WTC11 (cell line): ENCODE measurements around the gene RYR1.

Experiments
- CBFB ChIP-seq: sonication (generic); formaldehyde crosslinking; IDR thresholded peaks from 2 replicates; pipeline ENCODE4 v1.8.1; 2022; ENCODE audit warnings: mild to moderate bottlenecking, low read depth, missing genetic modification reagents
- FOXJ3 ChIP-seq: sonication (generic); formaldehyde crosslinking; IDR thresholded peaks from 2 replicates; pipeline ENCODE4 v1.9.0; 2021; ENCODE audit warnings: missing genetic modification reagents, mild to moderate bottlenecking, borderline replicate concordance
- SMAD3 ChIP-seq: sonication (generic); formaldehyde crosslinking; IDR thresholded peaks from 2 replicates; pipeline ENCODE4 v1.8.0; 2022; ENCODE audit warnings: missing genetic modification reagents, mild to moderate bottlenecking, borderline replicate concordance
- SP1 ChIP-seq: sonication (generic); formaldehyde crosslinking; conservative IDR thresholded peaks from 2 replicates; pipeline ENCODE4 v1.8.1; 2022; ENCODE audit warnings: missing genetic modification reagents
- ZNF396 ChIP-seq: fragments of 250-450 bp; sonication (Bioruptor Pico); IDR thresholded peaks from 2 replicates; pipeline ENCODE4 v1.8.0; 2021; ENCODE audit warnings: mild to moderate bottlenecking, moderate library complexity, borderline replicate concordance
- TF ChIP-seq, protein P1 (sequence below): fragments of 250-450 bp; sonication (Bioruptor Pico); IDR thresholded peaks from 2 replicates; pipeline ENCODE4 v1.9.0; 2021; ENCODE audit warnings: mild to moderate bottlenecking, borderline replicate concordance
- TF ChIP-seq, protein P2 (sequence below): fragments of 200-600 bp; IDR thresholded peaks from 2 replicates; pipeline ENCODE4 v1.8.0; 2022; ENCODE audit warnings: antibody characterized with exemption
- TF ChIP-seq, protein P3 (sequence below): sonication (generic); formaldehyde crosslinking; conservative IDR thresholded peaks from 2 replicates; pipeline ENCODE4 v1.8.1; 2022; ENCODE audit warnings: mild to moderate bottlenecking, missing genetic modification reagents
- TF ChIP-seq, protein P4 (sequence below): sonication (generic); formaldehyde crosslinking; IDR thresholded peaks from 2 replicates; pipeline ENCODE4 v1.8.0; 2022; ENCODE audit warnings: mild to moderate bottlenecking, missing genetic modification reagents
- TF ChIP-seq, protein P5 (sequence below): sonication (generic); formaldehyde crosslinking; IDR thresholded peaks from 2 replicates; pipeline ENCODE4 v1.8.0; 2022; ENCODE audit warnings: mild to moderate bottlenecking, missing genetic modification reagents
- TF ChIP-seq, protein P6 (sequence below): sonication (generic); formaldehyde crosslinking; IDR thresholded peaks from 2 replicates; pipeline ENCODE4 v1.8.0; 2022; ENCODE audit warnings: mild to moderate bottlenecking, missing genetic modification reagents

DNA sequence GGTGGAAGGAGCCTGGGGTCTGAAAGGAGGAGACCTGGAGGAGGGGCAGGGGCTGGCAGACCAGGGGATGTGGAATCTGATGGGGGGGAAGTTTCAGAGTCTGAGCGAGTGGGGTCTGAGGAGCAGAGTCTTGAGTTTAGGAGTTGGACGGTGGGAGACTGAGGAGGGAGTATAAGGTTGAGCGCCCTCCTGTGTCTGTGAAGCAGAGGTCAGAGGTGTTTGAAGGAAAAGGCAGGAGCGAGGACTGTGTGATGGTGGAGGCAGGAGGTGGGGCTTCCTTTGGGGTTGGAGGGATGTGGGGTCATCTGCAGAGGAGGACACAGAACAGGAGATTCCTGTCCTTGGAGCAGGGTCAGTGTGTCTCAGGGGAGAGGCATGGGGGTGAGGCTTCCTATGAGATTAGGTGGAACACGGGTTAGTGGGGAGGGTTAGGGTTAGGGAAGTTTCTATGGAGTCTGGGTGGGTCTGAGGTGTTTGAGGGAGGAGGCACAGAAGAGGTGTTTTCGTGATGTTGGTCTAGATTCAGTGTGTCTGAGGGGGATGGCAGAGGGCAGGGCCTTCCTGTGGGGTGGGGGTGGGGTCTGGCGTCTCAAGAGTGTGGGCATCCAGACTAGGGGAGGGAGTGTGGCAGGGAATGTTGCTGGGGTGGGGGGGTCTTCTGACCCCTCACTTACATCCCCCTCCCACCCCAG is 8.3 kb downstream of the RYR1 start:
- TF ChIP-seq, protein P1, sequence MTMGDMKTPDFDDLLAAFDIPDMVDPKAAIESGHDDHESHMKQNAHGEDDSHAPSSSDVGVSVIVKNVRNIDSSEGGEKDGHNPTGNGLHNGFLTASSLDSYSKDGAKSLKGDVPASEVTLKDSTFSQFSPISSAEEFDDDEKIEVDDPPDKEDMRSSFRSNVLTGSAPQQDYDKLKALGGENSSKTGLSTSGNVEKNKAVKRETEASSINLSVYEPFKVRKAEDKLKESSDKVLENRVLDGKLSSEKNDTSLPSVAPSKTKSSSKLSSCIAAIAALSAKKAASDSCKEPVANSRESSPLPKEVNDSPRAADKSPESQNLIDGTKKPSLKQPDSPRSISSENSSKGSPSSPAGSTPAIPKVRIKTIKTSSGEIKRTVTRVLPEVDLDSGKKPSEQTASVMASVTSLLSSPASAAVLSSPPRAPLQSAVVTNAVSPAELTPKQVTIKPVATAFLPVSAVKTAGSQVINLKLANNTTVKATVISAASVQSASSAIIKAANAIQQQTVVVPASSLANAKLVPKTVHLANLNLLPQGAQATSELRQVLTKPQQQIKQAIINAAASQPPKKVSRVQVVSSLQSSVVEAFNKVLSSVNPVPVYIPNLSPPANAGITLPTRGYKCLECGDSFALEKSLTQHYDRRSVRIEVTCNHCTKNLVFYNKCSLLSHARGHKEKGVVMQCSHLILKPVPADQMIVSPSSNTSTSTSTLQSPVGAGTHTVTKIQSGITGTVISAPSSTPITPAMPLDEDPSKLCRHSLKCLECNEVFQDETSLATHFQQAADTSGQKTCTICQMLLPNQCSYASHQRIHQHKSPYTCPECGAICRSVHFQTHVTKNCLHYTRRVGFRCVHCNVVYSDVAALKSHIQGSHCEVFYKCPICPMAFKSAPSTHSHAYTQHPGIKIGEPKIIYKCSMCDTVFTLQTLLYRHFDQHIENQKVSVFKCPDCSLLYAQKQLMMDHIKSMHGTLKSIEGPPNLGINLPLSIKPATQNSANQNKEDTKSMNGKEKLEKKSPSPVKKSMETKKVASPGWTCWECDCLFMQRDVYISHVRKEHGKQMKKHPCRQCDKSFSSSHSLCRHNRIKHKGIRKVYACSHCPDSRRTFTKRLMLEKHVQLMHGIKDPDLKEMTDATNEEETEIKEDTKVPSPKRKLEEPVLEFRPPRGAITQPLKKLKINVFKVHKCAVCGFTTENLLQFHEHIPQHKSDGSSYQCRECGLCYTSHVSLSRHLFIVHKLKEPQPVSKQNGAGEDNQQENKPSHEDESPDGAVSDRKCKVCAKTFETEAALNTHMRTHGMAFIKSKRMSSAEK (CRISPR knock-in tag), result no peak
- TF ChIP-seq, protein P2, sequence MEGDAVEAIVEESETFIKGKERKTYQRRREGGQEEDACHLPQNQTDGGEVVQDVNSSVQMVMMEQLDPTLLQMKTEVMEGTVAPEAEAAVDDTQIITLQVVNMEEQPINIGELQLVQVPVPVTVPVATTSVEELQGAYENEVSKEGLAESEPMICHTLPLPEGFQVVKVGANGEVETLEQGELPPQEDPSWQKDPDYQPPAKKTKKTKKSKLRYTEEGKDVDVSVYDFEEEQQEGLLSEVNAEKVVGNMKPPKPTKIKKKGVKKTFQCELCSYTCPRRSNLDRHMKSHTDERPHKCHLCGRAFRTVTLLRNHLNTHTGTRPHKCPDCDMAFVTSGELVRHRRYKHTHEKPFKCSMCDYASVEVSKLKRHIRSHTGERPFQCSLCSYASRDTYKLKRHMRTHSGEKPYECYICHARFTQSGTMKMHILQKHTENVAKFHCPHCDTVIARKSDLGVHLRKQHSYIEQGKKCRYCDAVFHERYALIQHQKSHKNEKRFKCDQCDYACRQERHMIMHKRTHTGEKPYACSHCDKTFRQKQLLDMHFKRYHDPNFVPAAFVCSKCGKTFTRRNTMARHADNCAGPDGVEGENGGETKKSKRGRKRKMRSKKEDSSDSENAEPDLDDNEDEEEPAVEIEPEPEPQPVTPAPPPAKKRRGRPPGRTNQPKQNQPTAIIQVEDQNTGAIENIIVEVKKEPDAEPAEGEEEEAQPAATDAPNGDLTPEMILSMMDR, result no peak
- TF ChIP-seq, protein P3, sequence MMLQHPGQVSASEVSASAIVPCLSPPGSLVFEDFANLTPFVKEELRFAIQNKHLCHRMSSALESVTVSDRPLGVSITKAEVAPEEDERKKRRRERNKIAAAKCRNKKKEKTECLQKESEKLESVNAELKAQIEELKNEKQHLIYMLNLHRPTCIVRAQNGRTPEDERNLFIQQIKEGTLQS (CRISPR knock-in tag), result no peak
- 0 out of 2 replicates have a peak, but pooled peaks have one; percentile 18 for TF ChIP-seq SP1 (CRISPR knock-in tag)
- no peak for TF ChIP-seq FOXJ3 (CRISPR knock-in tag)
- TF ChIP-seq, protein P4, sequence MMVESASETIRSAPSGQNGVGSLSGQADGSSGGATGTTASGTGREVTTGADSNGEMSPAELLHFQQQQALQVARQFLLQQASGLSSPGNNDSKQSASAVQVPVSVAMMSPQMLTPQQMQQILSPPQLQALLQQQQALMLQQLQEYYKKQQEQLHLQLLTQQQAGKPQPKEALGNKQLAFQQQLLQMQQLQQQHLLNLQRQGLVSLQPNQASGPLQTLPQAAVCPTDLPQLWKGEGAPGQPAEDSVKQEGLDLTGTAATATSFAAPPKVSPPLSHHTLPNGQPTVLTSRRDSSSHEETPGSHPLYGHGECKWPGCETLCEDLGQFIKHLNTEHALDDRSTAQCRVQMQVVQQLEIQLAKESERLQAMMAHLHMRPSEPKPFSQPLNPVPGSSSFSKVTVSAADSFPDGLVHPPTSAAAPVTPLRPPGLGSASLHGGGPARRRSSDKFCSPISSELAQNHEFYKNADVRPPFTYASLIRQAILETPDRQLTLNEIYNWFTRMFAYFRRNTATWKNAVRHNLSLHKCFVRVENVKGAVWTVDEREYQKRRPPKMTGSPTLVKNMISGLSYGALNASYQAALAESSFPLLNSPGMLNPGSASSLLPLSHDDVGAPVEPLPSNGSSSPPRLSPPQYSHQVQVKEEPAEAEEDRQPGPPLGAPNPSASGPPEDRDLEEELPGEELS (CRISPR knock-in tag), result no peak
- TF ChIP-seq ZNF396 (CRISPR knock-in tag), result no peak
- TF ChIP-seq CBFB (CRISPR knock-in tag), result no peak
- no peak for TF ChIP-seq SMAD3 (CRISPR knock-in tag)
- TF ChIP-seq, protein P5, sequence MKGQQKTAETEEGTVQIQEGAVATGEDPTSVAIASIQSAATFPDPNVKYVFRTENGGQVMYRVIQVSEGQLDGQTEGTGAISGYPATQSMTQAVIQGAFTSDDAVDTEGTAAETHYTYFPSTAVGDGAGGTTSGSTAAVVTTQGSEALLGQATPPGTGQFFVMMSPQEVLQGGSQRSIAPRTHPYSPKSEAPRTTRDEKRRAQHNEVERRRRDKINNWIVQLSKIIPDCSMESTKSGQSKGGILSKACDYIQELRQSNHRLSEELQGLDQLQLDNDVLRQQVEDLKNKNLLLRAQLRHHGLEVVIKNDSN, result no peak
- TF ChIP-seq, protein P6, sequence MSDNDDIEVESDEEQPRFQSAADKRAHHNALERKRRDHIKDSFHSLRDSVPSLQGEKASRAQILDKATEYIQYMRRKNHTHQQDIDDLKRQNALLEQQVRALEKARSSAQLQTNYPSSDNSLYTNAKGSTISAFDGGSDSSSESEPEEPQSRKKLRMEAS (CRISPR knock-in tag), result no peak
